Measurements from ENCODE around the gene ARHGAP30.

The ARHGAP30 gene

GRCh38 chr1:161051219-161051618 is 18.5 kb downstream of the ARHGAP30 start:
- Histone ChIP-seq H3K4me3 (ENCODE audit: low read length) (no peak overlapping the region), H3K36me3 (ENCODE audit: insufficient read depth, low read length) (no peaks in the 10 kb centered on the region), H3K27me3 (ENCODE audit: insufficient read depth, low read length) (no peaks in the 10 kb centered on the region), H3K4me1 (ENCODE audit: insufficient read depth, low read length) (peaks cover 5% of the 10 kb centered on the region), H3K9me3 (ENCODE audit: low read length) (peaks cover 14% of the 10 kb centered on the region), H2AFZ (ENCODE audit: low read depth, low read length) (no peak overlapping the region)

DNA sequence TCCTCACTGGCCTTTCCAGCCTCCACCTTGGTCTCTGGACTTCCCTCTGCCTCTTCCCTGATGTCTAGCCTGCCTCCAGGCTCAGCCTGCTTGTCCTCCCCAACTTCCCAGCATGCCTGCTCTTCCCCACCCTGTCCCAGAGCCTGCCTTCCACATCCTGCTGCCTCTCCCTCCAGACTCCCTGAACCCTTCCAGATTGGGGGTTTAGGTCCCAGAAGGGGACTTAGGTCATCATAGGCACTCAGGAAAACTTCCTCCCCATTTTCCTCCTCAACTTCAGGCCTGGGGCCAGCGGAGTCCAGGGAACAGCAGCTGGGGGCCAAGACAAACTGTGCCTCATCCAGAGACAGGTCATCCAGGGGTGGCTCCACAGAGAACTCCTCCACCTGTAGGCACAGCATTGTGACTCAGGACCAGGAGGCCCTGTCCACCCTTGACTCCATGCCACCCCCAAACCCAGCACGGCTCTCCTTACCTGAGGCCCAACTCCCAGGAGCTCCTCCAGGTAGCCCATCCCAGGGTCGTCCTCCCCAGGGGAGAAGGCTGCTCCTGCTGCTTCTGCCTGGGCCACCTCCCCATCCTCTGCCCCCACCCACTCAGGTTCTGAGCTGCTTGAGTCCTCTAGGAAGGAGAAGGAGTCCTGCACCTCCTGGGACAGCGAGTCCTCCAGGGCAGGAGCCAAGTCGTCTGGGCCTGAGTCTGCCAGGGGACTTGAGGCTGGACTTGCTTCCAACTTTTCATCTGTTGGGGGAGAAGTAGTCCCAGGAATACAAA is 20.6 kb downstream of the ARHGAP30 start:
- Histone ChIP-seq H3K4me3 (ENCODE audit: low read length) (no peak overlapping the region), H3K9me3 (ENCODE audit: low read length) (peaks cover 14% of the 10 kb centered on the region), H3K27me3 (ENCODE audit: insufficient read depth, low read length) (no peaks in the 10 kb centered on the region), H3K4me1 (ENCODE audit: insufficient read depth, low read length) (peaks cover 13% of the 10 kb centered on the region), H3K36me3 (ENCODE audit: insufficient read depth, low read length) (no peaks in the 10 kb centered on the region), H2AFZ (ENCODE audit: low read depth, low read length) (no peak overlapping the region)

- no peak overlapping the region for H2AFZ ChIP-seq (ENCODE audit: low read depth, low read length)
- H3K36me3 ChIP-seq (ENCODE audit: insufficient read depth, low read length) = peaks cover 6% of the 10 kb centered on the region
- H3K4me3 ChIP-seq (ENCODE audit: low read length) = no peak overlapping the region
- peaks cover 14% of the 10 kb centered on the region for H3K9me3 ChIP-seq (ENCODE audit: low read length)
- no peaks in the 10 kb centered on the region for H3K27me3 ChIP-seq (ENCODE audit: insufficient read depth, low read length)
- H3K4me1 ChIP-seq (ENCODE audit: insufficient read depth, low read length) = peaks cover 13% of the 10 kb centered on the region
Measured at GRCh38 chr1:161047436-161048420, 22.0 kb downstream of the ARHGAP30 start.

GRCh38 chr1:161046605-161047228 is 23.0 kb downstream of the ARHGAP30 start:
- peaks cover 16% of the 10 kb centered on the region for H3K36me3 ChIP-seq (ENCODE audit: insufficient read depth, low read length)
- H3K9me3 ChIP-seq (ENCODE audit: low read length) = peaks cover 14% of the 10 kb centered on the region
- no peaks in the 10 kb centered on the region for H3K27me3 ChIP-seq (ENCODE audit: insufficient read depth, low read length)
- H2AFZ ChIP-seq (ENCODE audit: low read depth, low read length) = peak overlapping the region; percentile 23
- H3K4me3 ChIP-seq (ENCODE audit: low read length) = peak overlapping the region; percentile 76
- peaks cover 13% of the 10 kb centered on the region for H3K4me1 ChIP-seq (ENCODE audit: insufficient read depth, low read length)

- Histone ChIP-seq H3K36me3 (ENCODE audit: insufficient read depth, low read length) (peaks cover 24% of the 10 kb centered on the region), H3K4me3 (ENCODE audit: low read length) (peak within 1 kb of the TSS; percentile 76), H2AFZ (ENCODE audit: low read depth, low read length) (peak within 1 kb of the TSS; percentile 23), H3K9me3 (ENCODE audit: low read length) (peaks cover 14% of the 10 kb centered on the region), H3K27me3 (ENCODE audit: insufficient read depth, low read length) (no peaks in the 10 kb centered on the region), H3K4me1 (ENCODE audit: insufficient read depth, low read length) (peaks cover 13% of the 10 kb centered on the region)
Measured at GRCh38 chr1:161045736-161046604, 23.7 kb downstream of the ARHGAP30 start, which contains the start of gene USF1. Gene USF1, minus strand, starts transcription at chr1:161045977. Its CDS starts 2,702 bp downstream, at chr1:161043275.

DNA sequence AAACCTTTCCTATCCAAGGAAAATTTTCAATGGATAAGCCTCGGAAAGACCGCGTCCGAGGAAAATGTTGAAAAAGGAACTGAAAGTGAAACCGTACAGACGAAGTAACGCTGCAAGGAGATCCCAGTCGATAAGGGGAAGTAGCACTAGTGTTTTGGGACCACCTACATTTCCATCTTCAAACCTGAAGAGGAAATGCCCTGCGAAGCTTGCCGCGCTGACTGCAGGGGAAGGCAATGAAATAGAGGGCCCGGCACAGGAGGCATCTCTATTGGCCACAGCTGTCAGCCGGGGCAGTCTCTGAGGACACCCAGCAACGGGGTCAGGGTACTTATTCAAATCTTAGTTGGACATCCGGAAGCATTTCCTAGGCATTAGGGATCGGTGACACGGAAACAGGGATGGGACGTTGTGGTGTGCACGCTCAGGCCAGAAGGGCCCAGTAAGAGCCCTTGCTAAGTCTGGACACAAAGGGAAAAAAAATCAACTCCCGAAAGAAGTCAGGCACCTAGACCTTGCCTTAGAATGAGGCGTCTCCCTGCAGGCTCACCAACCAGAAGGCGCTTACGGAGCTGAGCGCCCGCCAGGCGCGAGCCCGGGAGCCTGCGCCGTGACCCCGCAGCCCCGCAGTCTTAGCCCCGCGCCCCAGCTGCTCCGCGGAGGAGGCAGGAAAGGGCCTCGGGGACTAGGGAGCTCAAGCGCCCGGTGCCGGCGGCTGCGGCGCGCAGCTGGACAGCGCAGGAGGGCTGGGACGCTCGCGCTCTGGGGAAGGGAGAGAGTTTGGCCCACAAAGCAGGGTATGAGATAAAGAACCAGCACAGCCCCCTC is 24.6 kb downstream of the ARHGAP30 start:
- Histone ChIP-seq H3K4me3 (ENCODE audit: low read length) (peak overlapping the region; percentile 76), H3K4me1 (ENCODE audit: insufficient read depth, low read length) (peaks cover 13% of the 10 kb centered on the region), H2AFZ (ENCODE audit: low read depth, low read length) (peak overlapping the region; percentile 14), H3K36me3 (ENCODE audit: insufficient read depth, low read length) (peaks cover 31% of the 10 kb centered on the region), H3K9me3 (ENCODE audit: low read length) (peaks cover 14% of the 10 kb centered on the region), H3K27me3 (ENCODE audit: insufficient read depth, low read length) (no peaks in the 10 kb centered on the region)

GRCh38 chr1:161044535-161044907 is 25.2 kb downstream of the ARHGAP30 start:
- H3K9me3 ChIP-seq (ENCODE audit: low read length) = peaks cover 14% of the 10 kb centered on the region
- no peaks in the 10 kb centered on the region for H3K27me3 ChIP-seq (ENCODE audit: insufficient read depth, low read length)
- peaks cover 13% of the 10 kb centered on the region for H3K4me1 ChIP-seq (ENCODE audit: insufficient read depth, low read length)
- H3K4me3 ChIP-seq (ENCODE audit: low read length) = peak overlapping the region; percentile 76
- H3K36me3 ChIP-seq (ENCODE audit: insufficient read depth, low read length) = peaks cover 37% of the 10 kb centered on the region
- H2AFZ ChIP-seq (ENCODE audit: low read depth, low read length) = no peak overlapping the region

GRCh38 chr1:161039546-161039945 is 30.1 kb downstream of the ARHGAP30 start:
- Histone ChIP-seq H2AFZ (ENCODE audit: low read depth, low read length) (no peak overlapping the region), H3K9me3 (ENCODE audit: low read length) (no peaks in the 10 kb centered on the region), H3K4me1 (ENCODE audit: insufficient read depth, low read length) (peaks cover 8% of the 10 kb centered on the region), H3K27me3 (ENCODE audit: insufficient read depth, low read length) (no peaks in the 10 kb centered on the region), H3K4me3 (ENCODE audit: low read length) (no peak overlapping the region), H3K36me3 (ENCODE audit: insufficient read depth, low read length) (peaks cover 47% of the 10 kb centered on the region)

- Histone ChIP-seq H3K9me3 (ENCODE audit: low read length) (no peaks in the 10 kb centered on the region), H3K4me1 (ENCODE audit: insufficient read depth, low read length) (peaks cover 4% of the 10 kb centered on the region), H3K27me3 (ENCODE audit: insufficient read depth, low read length) (no peaks in the 10 kb centered on the region), H3K4me3 (ENCODE audit: low read length) (no peak overlapping the region), H3K36me3 (ENCODE audit: insufficient read depth, low read length) (peaks cover 47% of the 10 kb centered on the region), H2AFZ (ENCODE audit: low read depth, low read length) (no peak overlapping the region)
Measured at GRCh38 chr1:161039154-161039545, 30.5 kb downstream of the ARHGAP30 start.

GRCh38 chr1:161038523-161039153 is 31.1 kb downstream of the ARHGAP30 start, which contains the start of gene TSTD1:
Gene TSTD1, minus strand, starts transcription at chr1:161038964. Its CDS starts 75 bp downstream, at chr1:161038889.
- no peak within 1 kb of the TSS for H2AFZ ChIP-seq (ENCODE audit: low read depth, low read length)
- H3K9me3 ChIP-seq (ENCODE audit: low read length) = no peaks in the 10 kb centered on the region
- peaks cover 47% of the 10 kb centered on the region for H3K36me3 ChIP-seq (ENCODE audit: insufficient read depth, low read length)
- no peak within 1 kb of the TSS for H3K4me3 ChIP-seq (ENCODE audit: low read length)
- peaks cover 3% of the 10 kb centered on the region for H3K4me1 ChIP-seq (ENCODE audit: insufficient read depth, low read length)
- H3K27me3 ChIP-seq (ENCODE audit: insufficient read depth, low read length) = no peaks in the 10 kb centered on the region
